Adrenal gland (tissue), 12 donors: Measurements from ENCODE around the gene APOL5. TPM values are rescaled to one million over a fixed set of nuclear protein-coding genes. Genes with fewer than 3 reads are reported as not detected.

Source experiments
- DNase-seq, 7 donors: peaks; one replicate each; pipeline ENCODE4 v3.0.0-alpha.2; 2019 to 2020
- H3K27ac ChIP-seq, 5 donors: fragments of 200-600 bp; sonication (generic) in 4 of 5; 1 replicate in 3 of 5; 2 replicates in 2 of 5; pipeline versions ENCODE4 v1.5.1 to v1.8.0; 2016 to 2020; ENCODE audit warnings: mild to moderate bottlenecking in 1 of 5
- H3K27me3 ChIP-seq: fragments of 200-600 bp; 2 replicates; pipeline ENCODE4 v1.8.0; 2021
- H3K36me3 ChIP-seq, 2 donors: fragments of 200-600 bp; replicated peaks in 1 of 2; 1 replicate in 1 of 2; 2 replicates in 1 of 2; pipeline versions ENCODE4 v1.5.1 to v1.8.0; 2018 to 2022
- H3K4me1 ChIP-seq, 2 donors: fragments of 200-600 bp; replicated peaks in 1 of 2; 1 replicate in 1 of 2; 2 replicates in 1 of 2; pipeline versions ENCODE4 v1.5.1 to v1.8.0; 2018 to 2021
- H3K4me3 ChIP-seq, 4 donors: fragments of 200-600 bp; sonication (generic) in 3 of 4; one replicate each; pipeline ENCODE4 v1.5.1; 2016 to 2018
- H3K9me3 ChIP-seq, 3 donors: fragments of 200-600 bp; sonication (generic) in 1 of 3; replicated peaks in 1 of 3; 1 replicate in 2 of 3; 2 replicates in 1 of 3; pipeline versions ENCODE4 v1.5.1 to v1.8.0; 2016 to 2021
- POLR2A ChIP-seq, 2 donors: fragments of 450-650 bp; IDR thresholded peaks; one replicate each; pipeline ENCODE4 v1.6.1; 2017; ENCODE audit warnings: antibody characterized with exemption in 2 of 2, mild to moderate bottlenecking in 2 of 2, moderate library complexity in 1 of 2
- WGBS, 4 donors: extraction: QIAGEN DNeasy Blood & Tissue Kit in 2 of 4; methylation state at CpG; one replicate each; pipeline versions ENCODE4 v1.1.5 to v1.1.7; 2013 to 2017; 5-methylcytosine and 5-hydroxymethylcytosine counted together
- intact Hi-C, 2 donors: fragments of 100-400 bp; cut with DNase I; formaldehyde crosslinking; loops; one replicate each; pipeline versions ENCODE4 v1.14.1 to v1.15.0; 2022 to 2023
- polyA plus RNA-seq, 3 donors: library from polyadenylated mRNA; stranded (reverse); fragments of 200-250 nt in 2 of 3; fragments of 350-450 nt in 1 of 3; fragmentation: Illumina TruSeq in 1 of 3; extraction: RNeasy Lipid Tissue Mini Kit (QIAGEN cat#74804) in 1 of 3; gene quantifications; one replicate each; pipeline ENCODE4 v1.2.3, GENCODE V29; 2013 to 2014
- total RNA-seq, 9 donors: library from RNA; depleted of rRNA in 4 of 9; stranded (reverse); fragments of >200 nt in 4 of 9; fragments of 120-200 nt in 1 of 9; fragmentation: NEBNext Ultra II Directional in 1 of 9; extraction: Animal tissue kit (Norgen Biotek cat#: 25700) in 1 of 9; gene quantifications; one replicate each; pipeline versions ENCODE4 v1.1.0 to v1.2.4, GENCODE V29; 2013 to 2023
- TF ChIP-seq, protein P1 (sequence below), 6 experiments: fragments of 450-650 bp in 4 of 6; fragments of 200-600 bp in 2 of 6; sonication (generic) in 1 of 6; IDR thresholded peaks; 1 replicate in 5 of 6; 2 replicates in 1 of 6; pipeline versions ENCODE4 v1.5.1 to v1.8.0; 2016 to 2021; ENCODE audit warnings: antibody characterized with exemption in 6 of 6, mild to moderate bottlenecking in 2 of 6, moderate library complexity in 1 of 6
- donor health status: healthy with polysubstance abuse.
- donor health status: Bipolar disorder and iron deficiency.
- donor health status: DM: yes; HTN: yes; CAD: no.
- donor health status: DM: no; HTN: no; CAD: no.
- donor health status: DM: no; HTN: no; CAD: no.
- donor health status: DM: yes; HTN: yes; CAD: no.

Gene APOL5
- total and polyA plus RNA-seq, 12 donors = 0.11 TPM; not detected in 11

DNA sequence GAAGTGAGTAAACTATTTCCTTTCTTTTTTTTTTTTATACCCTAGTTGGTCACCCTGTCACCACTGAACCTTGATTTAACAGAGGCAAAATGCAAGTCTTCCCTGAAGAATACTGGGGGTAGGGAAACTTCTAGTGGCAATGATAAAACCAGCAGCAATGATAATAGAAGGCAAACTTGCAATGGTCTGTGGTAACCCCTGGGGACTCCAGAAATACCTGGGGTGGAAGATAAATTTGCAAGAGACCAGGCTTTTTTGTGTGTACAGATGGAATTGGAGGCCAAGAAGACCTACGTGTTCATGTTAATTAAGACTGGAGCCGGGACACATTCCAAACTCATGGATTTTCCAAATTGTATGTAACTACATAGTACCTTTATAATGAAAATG lies 11.6 kb downstream of the APOL5 start:
- no peak for TF ChIP-seq POLR2A (IDR thresholded peaks at IDR 0.05)
- TF ChIP-seq, protein P1, sequence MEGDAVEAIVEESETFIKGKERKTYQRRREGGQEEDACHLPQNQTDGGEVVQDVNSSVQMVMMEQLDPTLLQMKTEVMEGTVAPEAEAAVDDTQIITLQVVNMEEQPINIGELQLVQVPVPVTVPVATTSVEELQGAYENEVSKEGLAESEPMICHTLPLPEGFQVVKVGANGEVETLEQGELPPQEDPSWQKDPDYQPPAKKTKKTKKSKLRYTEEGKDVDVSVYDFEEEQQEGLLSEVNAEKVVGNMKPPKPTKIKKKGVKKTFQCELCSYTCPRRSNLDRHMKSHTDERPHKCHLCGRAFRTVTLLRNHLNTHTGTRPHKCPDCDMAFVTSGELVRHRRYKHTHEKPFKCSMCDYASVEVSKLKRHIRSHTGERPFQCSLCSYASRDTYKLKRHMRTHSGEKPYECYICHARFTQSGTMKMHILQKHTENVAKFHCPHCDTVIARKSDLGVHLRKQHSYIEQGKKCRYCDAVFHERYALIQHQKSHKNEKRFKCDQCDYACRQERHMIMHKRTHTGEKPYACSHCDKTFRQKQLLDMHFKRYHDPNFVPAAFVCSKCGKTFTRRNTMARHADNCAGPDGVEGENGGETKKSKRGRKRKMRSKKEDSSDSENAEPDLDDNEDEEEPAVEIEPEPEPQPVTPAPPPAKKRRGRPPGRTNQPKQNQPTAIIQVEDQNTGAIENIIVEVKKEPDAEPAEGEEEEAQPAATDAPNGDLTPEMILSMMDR (IDR thresholded peaks at IDR 0.05) = no peak
- no peak overlapping the region for H3K27ac ChIP-seq
- WGBS, 4 donors = 91 to 98% (median 97%) methylated on average over 2 of the region's 2 CpGs
- H3K27me3 ChIP-seq = no peaks in the 10 kb centered on the region
- H3K4me1 ChIP-seq = no peaks in the 10 kb centered on the region
- no peak overlapping the region for H3K4me3 ChIP-seq
- H3K36me3 ChIP-seq = no peaks in the 10 kb centered on the region
- intact Hi-C loops = no loop called here
- H3K9me3 ChIP-seq = no peaks in the 10 kb centered on the region
- DNase-seq = no peak

DNA sequence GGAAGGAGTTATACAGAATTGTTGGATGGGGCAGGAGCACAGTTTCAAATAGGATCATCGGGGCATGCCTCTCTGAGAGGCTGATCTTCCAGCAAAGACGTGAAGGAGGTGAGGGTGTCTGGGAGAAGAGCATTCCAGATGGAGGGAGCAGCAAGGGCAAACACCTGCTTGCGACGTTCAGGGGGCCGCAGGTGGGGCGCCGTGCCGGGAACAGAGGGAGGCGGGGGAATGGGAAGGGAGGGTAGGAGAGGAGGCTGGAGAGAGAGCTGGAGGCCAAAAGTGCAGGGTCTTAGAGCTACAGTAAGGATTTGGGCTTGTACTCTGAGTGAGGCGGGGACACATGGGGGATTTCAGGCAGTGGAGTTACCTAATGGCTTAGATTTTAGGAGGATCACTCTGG lies 13.6 kb downstream of the APOL5 start:
- no peak for DNase-seq
- 72 to 76% (median 74%) methylated on average over 10 of the region's 10 CpGs for WGBS, 4 donors
- no peaks in the 10 kb centered on the region for H3K4me1 ChIP-seq
- H3K27me3 ChIP-seq = no peaks in the 10 kb centered on the region
- TF ChIP-seq POLR2A (IDR thresholded peaks at IDR 0.05) = no peak
- TF ChIP-seq, protein P1 (IDR thresholded peaks at IDR 0.05) = no peak
- H3K9me3 ChIP-seq = no peaks in the 10 kb centered on the region
- H3K27ac ChIP-seq = no peak overlapping the region
- intact Hi-C loops = no loop called here
- H3K36me3 ChIP-seq = no peaks in the 10 kb centered on the region
- H3K4me3 ChIP-seq = no peak overlapping the region

DNA sequence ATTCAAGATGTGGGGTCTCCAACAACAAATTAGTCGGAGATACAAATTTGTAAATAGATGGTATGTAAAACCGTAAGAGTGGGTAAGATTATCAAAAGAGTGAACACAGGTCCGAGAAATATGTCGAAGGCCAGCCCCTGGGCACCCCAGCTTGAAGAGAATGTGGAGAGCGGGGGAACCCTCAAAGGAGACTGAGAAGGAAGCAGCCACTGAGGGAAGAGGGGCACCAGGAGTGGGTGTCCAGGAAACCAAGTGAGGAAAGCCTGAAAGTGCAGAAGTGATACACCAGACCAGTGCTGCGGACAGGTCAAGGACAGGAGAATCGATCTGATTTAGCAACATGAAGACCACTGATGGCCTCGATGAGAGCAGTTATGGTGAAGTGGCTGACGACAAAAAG lies 14.4 kb downstream of the APOL5 start:
- no peaks in the 10 kb centered on the region for H3K36me3 ChIP-seq
- H3K9me3 ChIP-seq = no peaks in the 10 kb centered on the region
- TF ChIP-seq, protein P1 (IDR thresholded peaks at IDR 0.05) = no peak
- TF ChIP-seq POLR2A (IDR thresholded peaks at IDR 0.05) = no peak
- no peaks in the 10 kb centered on the region for H3K4me1 ChIP-seq
- H3K4me3 ChIP-seq = no peak overlapping the region
- intact Hi-C loops = no loop called here
- H3K27me3 ChIP-seq = no peaks in the 10 kb centered on the region
- no peak for DNase-seq
- 84 to 95% (median 89%) methylated on average over 9 of the region's 9 CpGs for WGBS, 4 donors
- H3K27ac ChIP-seq = no peak overlapping the region

DNA sequence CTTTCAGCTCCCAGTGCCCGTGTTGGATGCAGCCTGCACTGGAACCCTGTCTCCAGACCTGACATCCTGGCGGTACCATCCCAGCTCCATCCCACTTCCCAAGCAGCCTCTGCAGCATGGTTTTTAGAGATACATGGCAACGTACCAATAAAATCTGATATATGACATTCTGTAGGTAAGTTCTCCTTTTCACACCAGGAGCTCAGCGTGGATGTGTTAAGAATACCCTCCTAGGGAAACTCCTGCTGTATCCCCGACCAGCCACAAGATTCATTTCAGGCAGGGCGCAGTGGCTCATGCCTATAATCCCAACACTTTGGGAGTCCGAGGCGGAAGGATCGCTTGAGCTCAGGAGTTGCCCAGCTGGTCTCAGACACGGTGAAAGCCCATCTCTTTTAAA lies 15.4 kb downstream of the APOL5 start:
- 84 to 92% (median 90%) methylated on average over 9 to 10 of the region's 10 CpGs for WGBS, 4 donors

More for the DNA sequence above, 15.4 kb downstream of the APOL5 start:
- H3K4me1 ChIP-seq = no peaks in the 10 kb centered on the region
- H3K36me3 ChIP-seq = no peaks in the 10 kb centered on the region
- TF ChIP-seq POLR2A (IDR thresholded peaks at IDR 0.05) = no peak
- TF ChIP-seq, protein P1 (IDR thresholded peaks at IDR 0.05) = no peak
- no peaks in the 10 kb centered on the region for H3K9me3 ChIP-seq
- H3K27me3 ChIP-seq = no peaks in the 10 kb centered on the region
- DNase-seq = no peak
- H3K27ac ChIP-seq = no peak overlapping the region
- intact Hi-C loops = no loop called here
- H3K4me3 ChIP-seq = no peak overlapping the region
